GM12872 (cell line): ENCODE measurements around the gene PRSS12.

ENCODE experiments used
- CTCF ChIP-seq: IDR thresholded peaks from 3 replicates; pipeline ENCODE4 v1.5.1; 2011; ENCODE audit warnings: low read depth, mild to moderate bottlenecking, low read length, moderate library complexity; ENCODE audit not compliant: insufficient read depth

PRSS12 gene

GRCh38 chr4:118344801-118345200 lies 8.0 kb downstream of the PRSS12 start:
- no peak for TF ChIP-seq CTCF

GRCh38 chr4:118343501-118343900 lies 9.3 kb downstream of the PRSS12 start:
- no peak for TF ChIP-seq CTCF

GRCh38 chr4:118340109-118340508 lies 12.7 kb downstream of the PRSS12 start:
- no peak for TF ChIP-seq CTCF

- TF ChIP-seq CTCF, result no peak
These were observed 13.6 kb downstream of the PRSS12 start for GRCh38 chr4:118338981-118339765.

- no peak for TF ChIP-seq CTCF
These were observed 14.3 kb downstream of the PRSS12 start for GRCh38 chr4:118338518-118338917.

- TF ChIP-seq CTCF, result no peak
These were observed 14.8 kb downstream of the PRSS12 start for GRCh38 chr4:118337954-118338353.

- no peak for TF ChIP-seq CTCF
These were observed 17.0 kb downstream of the PRSS12 start for GRCh38 chr4:118335774-118336173.
